Brain microvascular endothelial cell (primary cell): ENCODE data around the gene GIN1.

Experiments
- DNase-seq: peaks from one replicate; pipeline ENCODE4 v3.0.0-alpha.2; 2020
- H3K27ac ChIP-seq: fragments of 250-450 bp; sonication (Bioruptor Pico); 2 replicates; pipeline ENCODE4 v1.5.1; 2020; ENCODE audit warnings: mild to moderate bottlenecking, moderate library complexity
- H3K27me3 ChIP-seq: fragments of 250-450 bp; sonication (Bioruptor Pico); replicated peaks from 2 replicates; pipeline ENCODE4 v1.5.1; 2020; ENCODE audit warnings: mild to moderate bottlenecking
- H3K36me3 ChIP-seq: fragments of 250-450 bp; sonication (Bioruptor Pico); replicated peaks from 2 replicates; pipeline ENCODE4 v1.5.1; 2020; ENCODE audit warnings: mild to moderate bottlenecking
- H3K4me3 ChIP-seq: 2 replicates; pipeline ENCODE4 v1.5.1; 2011; ENCODE audit warnings: low read depth, mild to moderate bottlenecking, control low read depth, low read length, moderate library complexity
- CTCF ChIP-seq: IDR thresholded peaks from 2 replicates; pipeline ENCODE4 v1.5.1; 2011; ENCODE audit warnings: low read depth, mild to moderate bottlenecking, moderate library complexity, low read length, control low read depth, inconsistent platforms; ENCODE audit errors: missing control alignments
- in situ Hi-C: cut with HindIII; loops from 2 replicates; pipeline ENCODE4 v1.10.0; 2017; ENCODE audit warnings: low sequenced_read_pairs, low pct_ligation_motif_present

The GIN1 gene

GRCh38 chr5:103108086-103108485 is 11.9 kb downstream of the GIN1 start:
- no peak for TF ChIP-seq CTCF
- H3K27me3 ChIP-seq: no peaks in the 10 kb centered on the region
- no peak overlapping the region for H3K27ac ChIP-seq
- no peak for DNase-seq
- H3K36me3 ChIP-seq: no peaks in the 10 kb centered on the region
- in situ Hi-C loops: no loop called here
- H3K4me3 ChIP-seq: no peak overlapping the region

- DNase-seq: no peak
- no peaks in the 10 kb centered on the region for H3K27me3 ChIP-seq
- no peak overlapping the region for H3K4me3 ChIP-seq
- no peaks in the 10 kb centered on the region for H3K36me3 ChIP-seq
- no peak overlapping the region for H3K27ac ChIP-seq
- in situ Hi-C loops: no loop called here
- TF ChIP-seq CTCF: no peak
Observed at GRCh38 chr5:103102234-103102633, 17.7 kb downstream of the GIN1 start.

GRCh38 chr5:103101079-103101750 is 18.7 kb downstream of the GIN1 start:
- no peak for TF ChIP-seq CTCF
- in situ Hi-C loops: no loop called here
- no peaks in the 10 kb centered on the region for H3K36me3 ChIP-seq

GRCh38 chr5:103098993-103099392 is 20.9 kb downstream of the GIN1 start:
- in situ Hi-C loops: no loop called here
- Histone ChIP-seq H3K36me3 (no peaks in the 10 kb centered on the region), H3K27ac (no peak overlapping the region), H3K4me3 (no peak overlapping the region), H3K27me3 (no peaks in the 10 kb centered on the region)
- no peak for TF ChIP-seq CTCF
- no peak for DNase-seq

More at GRCh38 chr5:103101079-103101750, 18.7 kb downstream of the GIN1 start:
- no peak for DNase-seq
- Histone ChIP-seq H3K4me3 (no peak overlapping the region), H3K27ac (no peak overlapping the region), H3K27me3 (no peaks in the 10 kb centered on the region)

GRCh38 chr5:103094737-103095136 is 25.2 kb downstream of the GIN1 start:
- in situ Hi-C loops: no loop called here
- no peak for DNase-seq
- H3K27ac ChIP-seq: no peak overlapping the region
- TF ChIP-seq CTCF: no peak
- no peaks in the 10 kb centered on the region for H3K27me3 ChIP-seq
- H3K36me3 ChIP-seq: no peaks in the 10 kb centered on the region
- H3K4me3 ChIP-seq: no peak overlapping the region

- in situ Hi-C loops: no loop called here
- DNase-seq: no peak
- H3K27ac ChIP-seq: no peak overlapping the region
- H3K36me3 ChIP-seq: no peaks in the 10 kb centered on the region
- no peak overlapping the region for H3K4me3 ChIP-seq
- H3K27me3 ChIP-seq: no peaks in the 10 kb centered on the region
- TF ChIP-seq CTCF: no peak
Observed at GRCh38 chr5:103093727-103094126, 26.2 kb downstream of the GIN1 start.
